ENCODE results near the gene SERPINA9.
"Not testable (repeated sequence)": the region's sequence is repeated elsewhere in the genome, so short reads cannot be mapped to it uniquely, and the experiment has no call there.

GRCh38 chr14:94417497-94418205, 58.3 kb downstream of the SERPINA9 start:
- not testable (repeated sequence) for TF ChIP-seq CTCF (optimal IDR thresholded peaks at IDR 0.05 in 1 of 3, IDR thresholded peaks at IDR 0.05 in 1 of 3, conservative IDR thresholded peaks at IDR 0.05 in 1 of 3; ENCODE audit: extremely low read depth in 1 of 3, insufficient read depth in 2 of 3, low read length in 3 of 3); EZH2 (IDR thresholded peaks at IDR 0.05; ENCODE audit: low read length)
